SIG-M5 treated with dmso at 0.1 percent for 504 hours (cell line): ENCODE data around the gene NBAS.

Experiments
- DNase-seq: peaks from one replicate; lab custom pipeline; 2025; ENCODE audit not compliant: unreplicated experiment; lab: John Stamatoyannopoulos, UW

Gene NBAS

GRCh38 chr2:15152382-15152781, 408.8 kb downstream of the NBAS start:
- no peak for DNase-seq

- DNase-seq: no peak
These were observed 412.1 kb downstream of the NBAS start for GRCh38 chr2:15149063-15149462.

GRCh38 chr2:15147591-15147990, 413.5 kb downstream of the NBAS start:
- no peak for DNase-seq

- no peak for DNase-seq
These were observed 414.2 kb downstream of the NBAS start for GRCh38 chr2:15146960-15147359.

- DNase-seq: no peak
These were observed 415.2 kb downstream of the NBAS start for GRCh38 chr2:15145919-15146318.

GRCh38 chr2:15145046-15145817, 415.9 kb downstream of the NBAS start:
- no peak for DNase-seq

GRCh38 chr2:15142069-15142689, 419.0 kb downstream of the NBAS start:
- no peak for DNase-seq

GRCh38 chr2:15141211-15141610, 419.9 kb downstream of the NBAS start:
- DNase-seq: no peak

GRCh38 chr2:15136639-15137038, 424.5 kb downstream of the NBAS start:
- no peak for DNase-seq

- no peak for DNase-seq
These were observed 426.2 kb downstream of the NBAS start for GRCh38 chr2:15134957-15135356.

- DNase-seq: no peak
These were observed 427.7 kb downstream of the NBAS start for GRCh38 chr2:15133461-15133860.

GRCh38 chr2:15128846-15129245, 432.3 kb downstream of the NBAS start:
- DNase-seq: no peak

GRCh38 chr2:15127876-15128275, 433.3 kb downstream of the NBAS start:
- no peak for DNase-seq

- no peak for DNase-seq
These were observed 433.8 kb downstream of the NBAS start for GRCh38 chr2:15127301-15127700.

GRCh38 chr2:15126373-15126772, 434.8 kb downstream of the NBAS start:
- DNase-seq: no peak

GRCh38 chr2:15122915-15123314, 438.2 kb downstream of the NBAS start:
- no peak for DNase-seq

- no peak for DNase-seq
These were observed 440.5 kb downstream of the NBAS start for GRCh38 chr2:15120631-15121030.

GRCh38 chr2:15119722-15120175, 441.4 kb downstream of the NBAS start:
- no peak for DNase-seq

- no peak for DNase-seq
These were observed 443.6 kb downstream of the NBAS start for GRCh38 chr2:15117409-15118050.
